Hematopoietic multipotent progenitor cell treated with erythropoietin and hydrocortisone succinate and interleukin-3 and kit ligand, for 8 days (in vitro differentiated cells): ENCODE results near the gene PANK2.
"Not testable (repeated sequence)": the region's sequence is repeated elsewhere in the genome, so short reads cannot be mapped to it uniquely, and the experiment has no call there.

ENCODE experiments used
- DNase-seq: peaks from one replicate; pipeline ENCODE4 v3.0.0-alpha.2; 2015

The PANK2 gene

GRCh38 chr20:3901706-3902440 lies 12.7 kb downstream of the PANK2 start:
- DNase-seq = no peak

- DNase-seq = no peak
These were observed 13.3 kb downstream of the PANK2 start for GRCh38 chr20:3902446-3902845.

DNA sequence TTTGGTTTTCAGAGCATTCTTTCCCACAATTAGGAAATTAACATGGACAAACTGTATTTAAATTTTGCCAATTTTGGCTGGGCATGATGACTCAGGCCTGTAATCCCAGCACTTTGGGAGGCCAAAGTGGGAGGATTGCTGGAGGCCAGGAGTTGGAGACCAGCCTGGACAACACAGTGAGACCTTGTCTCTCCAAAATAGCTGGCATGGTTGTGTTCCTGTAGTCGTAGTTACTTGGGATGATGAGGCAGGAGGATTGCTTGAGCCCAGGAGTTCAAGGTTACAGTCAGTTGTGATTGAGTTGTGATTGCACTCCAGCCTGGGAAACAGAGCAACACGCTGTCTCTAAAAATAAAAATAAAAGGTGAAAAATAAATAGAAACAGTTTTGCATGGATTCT lies 15.0 kb downstream of the PANK2 start:
- DNase-seq = no peak

DNA sequence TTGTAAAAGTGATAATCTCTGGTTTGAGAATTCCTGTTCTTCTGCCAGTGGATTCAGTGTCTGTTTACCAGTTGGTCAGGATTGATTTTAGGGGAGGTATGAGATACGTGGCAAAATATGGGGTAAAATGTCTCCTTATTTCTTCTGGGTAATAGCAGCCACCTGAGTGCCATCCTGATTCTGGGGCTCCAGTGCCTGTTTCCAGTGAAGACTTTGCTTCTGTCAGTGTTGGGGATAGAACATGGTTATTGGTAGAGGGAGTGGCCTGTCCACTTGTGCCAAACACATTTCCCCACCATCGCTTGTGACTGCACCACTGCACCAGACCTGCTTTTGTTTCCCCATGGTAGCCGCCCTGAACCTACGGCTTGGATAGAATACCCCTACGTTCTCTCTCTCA lies 15.7 kb downstream of the PANK2 start:
- no peak for DNase-seq

DNA sequence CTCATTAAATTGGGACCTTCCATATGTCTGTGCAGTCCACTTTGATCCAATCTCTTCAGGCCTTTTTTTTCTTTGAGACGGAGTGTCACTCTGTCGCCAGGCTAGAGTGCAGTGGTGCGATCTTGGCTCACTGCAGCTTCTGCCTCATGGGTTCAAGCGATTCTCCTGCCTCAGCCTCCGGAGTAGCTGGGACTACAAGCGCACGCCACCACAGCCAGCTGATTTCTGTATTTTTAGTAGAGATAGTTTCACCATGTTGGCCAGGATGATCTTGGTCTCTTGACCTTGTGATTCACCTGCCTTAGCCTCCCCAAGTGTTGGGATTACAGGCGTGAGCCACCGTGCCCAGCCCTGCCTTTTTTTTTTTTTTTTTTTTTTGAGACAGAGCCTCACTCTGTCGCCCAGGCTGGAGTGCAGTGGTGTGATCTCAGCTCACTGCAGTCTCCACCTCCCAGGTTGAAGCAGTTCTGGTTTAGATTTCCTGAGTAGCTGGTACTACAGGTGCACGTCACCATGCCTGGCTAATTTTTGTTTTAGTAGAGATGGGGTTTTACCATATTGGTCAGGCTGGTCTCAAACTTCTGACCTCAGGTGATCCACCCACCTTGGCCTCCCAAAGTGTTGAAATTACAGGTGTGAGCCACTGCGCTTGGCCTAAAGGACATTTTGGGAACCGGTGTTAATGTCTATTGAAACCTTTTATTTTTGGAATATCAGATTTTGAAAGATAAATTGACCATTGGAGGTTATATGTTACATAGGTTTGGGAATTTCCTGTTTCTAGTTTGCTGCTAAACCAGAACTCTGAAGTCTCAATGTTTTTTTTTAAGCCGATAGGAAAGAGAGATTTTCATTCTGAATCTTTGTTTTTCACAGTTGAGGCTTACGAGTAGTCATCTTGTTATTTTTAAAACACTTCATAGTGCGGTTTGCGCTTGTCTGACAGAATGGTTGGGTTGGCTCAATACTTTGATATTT lies 17.8 kb downstream of the PANK2 start:
- DNase-seq = not testable (repeated sequence)

GRCh38 chr20:3908667-3909066 lies 19.5 kb downstream of the PANK2 start:
- DNase-seq = no peak

DNA sequence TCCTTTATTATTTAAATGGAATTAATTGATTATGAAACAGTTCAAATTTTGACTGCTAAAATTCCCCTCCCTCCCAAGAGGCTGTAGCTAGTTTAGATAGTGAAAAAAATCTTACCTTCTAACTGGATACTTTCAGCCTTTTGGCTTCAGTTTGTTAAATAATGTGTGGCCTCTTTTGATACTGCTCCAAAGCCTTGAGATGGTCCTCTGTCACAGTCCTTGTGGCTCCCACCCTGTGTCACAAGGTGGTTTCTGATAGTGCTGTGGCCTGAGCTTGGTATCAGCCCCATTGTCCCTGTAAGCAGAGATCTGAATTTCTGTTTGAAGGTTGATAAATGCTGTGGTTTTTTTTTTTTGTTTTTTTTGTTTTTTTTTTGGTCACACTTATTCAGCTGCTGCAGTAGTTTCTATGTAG lies 20.8 kb downstream of the PANK2 start:
- peak; percentile 100 for DNase-seq

DNA sequence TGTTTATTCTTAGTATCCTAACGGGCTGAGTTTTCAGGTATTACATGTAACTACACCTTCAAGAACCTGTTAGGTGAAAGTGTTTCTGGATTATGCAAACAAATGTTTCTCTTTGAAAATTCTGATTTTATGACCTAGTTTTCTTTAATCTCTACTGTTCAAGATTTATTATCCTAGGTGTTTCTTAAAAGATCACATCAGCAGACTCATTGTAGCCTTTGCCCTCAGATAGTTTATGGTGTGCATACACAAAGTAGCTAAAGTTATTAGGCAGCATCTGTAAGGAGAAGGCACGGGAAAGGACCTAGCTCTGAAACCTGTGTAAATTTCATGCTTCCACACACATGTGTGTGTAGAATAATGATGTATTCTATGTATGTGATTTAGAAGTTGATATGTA lies 21.7 kb downstream of the PANK2 start:
- DNase-seq = no peak

DNA sequence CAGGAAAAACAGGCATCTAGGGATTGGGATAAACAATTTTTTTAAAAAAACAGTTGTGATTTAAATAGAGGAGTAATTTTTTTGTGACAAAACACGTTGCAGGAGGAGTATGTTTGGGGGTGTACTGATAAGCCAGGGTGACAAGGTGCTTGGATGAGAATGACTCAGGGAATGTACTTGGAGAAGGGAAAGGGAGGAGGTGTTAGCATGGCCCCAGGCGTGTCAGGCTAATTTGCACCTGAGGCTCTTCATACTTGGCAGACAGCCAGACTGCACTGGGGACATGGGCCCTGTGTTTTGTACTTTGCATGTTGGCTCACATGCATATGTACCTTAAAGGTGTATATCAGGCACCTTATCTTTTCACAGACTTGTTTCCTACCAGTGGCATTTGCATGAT lies 22.8 kb downstream of the PANK2 start:
- peak; percentile 53 for DNase-seq

DNA sequence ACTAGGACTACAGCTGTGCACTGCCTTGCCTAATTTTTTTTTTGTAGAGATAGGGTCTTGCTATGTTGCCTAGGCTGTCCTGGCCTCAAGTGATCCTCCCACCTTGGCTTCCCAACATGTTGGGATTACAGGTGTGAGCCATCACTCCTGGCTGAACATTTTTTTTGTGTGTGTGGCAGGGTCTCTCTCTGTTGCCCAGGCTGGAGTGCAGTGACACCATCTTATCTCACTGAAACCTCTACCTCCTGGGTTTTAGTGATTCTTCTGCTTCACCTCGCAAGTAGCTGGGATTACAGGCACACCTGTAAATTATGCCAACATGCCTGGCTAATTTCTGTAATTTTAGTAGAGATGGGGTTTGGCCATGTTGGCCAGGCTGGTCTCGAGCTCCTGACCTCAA lies 25.3 kb downstream of the PANK2 start:
- DNase-seq = no peak

DNA sequence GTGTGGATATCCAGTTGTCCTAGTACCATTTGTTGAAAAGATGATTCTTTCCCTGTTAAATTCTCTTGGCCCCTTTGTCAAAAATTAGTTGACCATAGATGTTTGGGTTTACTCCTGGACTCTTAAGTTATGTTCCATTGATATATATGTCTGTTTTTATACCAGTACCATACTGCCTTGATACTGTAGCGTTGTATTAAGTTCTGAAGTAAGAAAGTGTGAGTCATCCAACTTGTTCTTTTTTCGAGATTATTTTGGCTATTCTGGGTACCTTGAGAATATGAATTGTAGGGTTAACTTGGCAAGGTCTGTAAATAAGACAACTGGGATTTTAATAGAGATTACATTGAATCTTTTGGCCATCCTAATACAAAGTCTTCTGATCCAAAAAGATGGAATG lies 26.5 kb downstream of the PANK2 start:
- no peak for DNase-seq

DNA sequence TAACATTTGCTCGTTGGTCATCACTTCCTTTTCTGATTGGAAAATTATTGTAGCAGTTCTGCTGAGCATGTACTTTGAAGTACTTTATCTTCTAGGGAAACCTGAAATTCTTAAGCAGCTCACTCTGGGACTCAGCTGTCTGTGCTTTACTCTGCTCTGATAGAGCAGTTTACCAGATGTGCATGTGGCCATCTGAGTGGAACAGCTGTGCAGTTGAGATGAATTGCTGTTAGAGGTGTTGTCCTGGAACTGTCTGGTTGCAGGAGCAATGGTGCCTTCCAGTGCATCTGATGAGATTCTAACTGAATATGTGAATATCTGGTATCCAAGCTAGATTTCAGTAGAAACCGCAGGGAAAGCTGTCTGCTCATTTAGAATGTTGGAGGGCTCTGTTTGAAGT lies 27.2 kb downstream of the PANK2 start:
- peak; percentile 65 for DNase-seq

DNA sequence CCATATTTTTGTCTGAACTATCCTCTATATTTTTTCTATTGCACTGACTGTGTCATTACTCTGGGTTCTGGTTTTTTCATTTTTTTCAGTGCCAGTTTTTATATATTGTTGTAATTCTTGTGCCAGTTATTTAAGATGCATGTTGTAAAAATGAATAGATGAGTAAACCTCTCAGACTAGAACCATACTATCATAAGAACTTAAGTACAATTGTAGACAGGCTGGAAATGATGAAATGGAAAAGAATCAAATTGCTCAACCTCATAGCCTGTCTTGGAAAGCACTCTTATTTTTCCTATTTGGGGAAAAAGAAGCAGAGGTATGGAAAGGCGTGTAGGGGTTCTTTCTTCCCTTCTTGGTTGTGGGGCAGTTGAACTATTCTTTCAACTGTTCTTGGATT lies 30.2 kb downstream of the PANK2 start:
- no peak for DNase-seq

DNA sequence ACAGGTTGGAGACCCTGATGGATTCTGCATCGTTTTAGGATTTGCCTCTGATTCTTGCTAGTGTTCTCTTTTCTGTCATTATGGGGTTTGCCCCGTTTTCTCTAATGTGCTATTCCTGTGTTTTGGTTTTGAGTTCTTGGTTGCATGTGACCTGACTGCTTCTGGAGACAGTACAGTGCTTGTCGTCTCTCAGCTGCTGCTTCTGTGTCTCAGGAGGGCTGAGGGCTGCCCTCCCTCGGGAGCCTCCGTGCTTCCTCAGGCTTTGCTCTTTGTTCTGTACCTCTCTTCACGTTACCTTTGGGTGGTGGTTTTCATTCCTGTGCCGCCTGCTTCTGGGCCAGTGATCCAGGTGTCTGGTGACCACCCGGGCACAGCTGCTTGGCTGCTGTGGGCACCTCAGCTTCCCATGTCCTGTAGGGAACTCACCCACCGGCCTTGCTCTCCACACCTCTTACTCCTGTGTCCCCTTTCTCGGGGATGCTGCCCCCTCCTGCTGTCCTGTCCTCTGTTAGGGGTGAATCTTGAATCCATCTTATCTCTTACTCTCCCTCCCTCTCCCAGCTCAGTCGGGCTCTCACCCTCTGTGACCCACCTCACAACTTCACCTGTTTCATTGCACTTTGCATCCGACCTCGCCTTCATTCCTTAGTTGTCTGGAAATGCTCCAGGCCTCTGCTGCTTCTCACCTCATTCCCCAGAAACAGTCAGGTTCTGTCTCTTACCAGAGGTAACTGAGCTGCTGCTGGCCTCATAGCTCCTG lies 33.2 kb downstream of the PANK2 start:
- no peak for DNase-seq

GRCh38 chr20:3922983-3923339 lies 33.8 kb downstream of the PANK2 start:
- DNase-seq = no peak

DNA sequence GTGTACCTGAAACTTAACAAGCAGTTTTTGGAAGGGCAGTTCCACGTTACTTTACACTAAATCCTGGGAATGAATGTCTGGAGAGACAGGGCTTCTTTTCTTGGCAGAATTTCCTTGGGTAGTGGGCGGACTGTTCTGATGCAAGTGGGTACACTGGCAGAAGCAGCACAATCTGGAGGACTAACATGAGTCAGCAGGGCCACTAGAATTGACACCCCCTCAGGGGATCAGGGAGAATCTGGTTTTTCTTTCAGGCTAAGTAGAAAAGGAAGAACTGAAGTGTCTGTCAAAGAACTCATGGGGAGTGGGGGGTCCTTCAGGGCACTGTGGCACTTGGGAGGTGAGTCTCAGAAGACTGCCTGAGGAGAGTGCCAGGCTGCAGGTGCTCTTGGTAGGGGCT lies 34.6 kb downstream of the PANK2 start:
- peak; percentile 47 for DNase-seq

- DNase-seq = peak; percentile 88
These were observed 35.3 kb downstream of the PANK2 start for GRCh38 chr20:3924304-3925112.

DNA sequence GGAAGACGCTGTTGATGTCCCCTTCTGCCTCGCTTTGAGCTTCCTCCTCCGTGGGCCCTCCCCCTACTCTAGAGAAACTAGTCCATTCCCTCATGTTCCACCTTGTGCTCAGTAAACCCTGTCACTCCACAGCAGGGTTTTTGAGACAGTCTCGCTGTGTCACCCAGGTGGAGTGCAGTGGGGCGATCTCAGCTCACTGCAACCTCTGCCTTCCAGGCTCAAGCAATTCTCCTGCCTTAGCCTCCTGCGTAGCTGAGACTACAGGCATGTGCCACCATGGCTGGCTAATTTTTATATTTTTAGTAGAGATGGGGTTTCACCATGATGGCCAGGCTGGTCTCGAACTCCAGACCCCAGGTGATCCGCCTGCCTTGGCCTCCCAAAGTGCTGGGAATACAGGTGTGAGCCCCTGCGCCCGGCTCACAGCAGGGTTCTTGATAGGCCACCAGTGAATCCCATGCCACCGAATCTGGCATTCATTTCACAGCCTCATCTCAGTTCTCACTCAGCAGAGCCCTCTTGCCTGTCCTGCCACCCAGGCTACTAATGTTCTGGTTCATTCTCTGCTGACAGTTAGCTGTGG lies 36.0 kb downstream of the PANK2 start:
- DNase-seq = no peak

DNA sequence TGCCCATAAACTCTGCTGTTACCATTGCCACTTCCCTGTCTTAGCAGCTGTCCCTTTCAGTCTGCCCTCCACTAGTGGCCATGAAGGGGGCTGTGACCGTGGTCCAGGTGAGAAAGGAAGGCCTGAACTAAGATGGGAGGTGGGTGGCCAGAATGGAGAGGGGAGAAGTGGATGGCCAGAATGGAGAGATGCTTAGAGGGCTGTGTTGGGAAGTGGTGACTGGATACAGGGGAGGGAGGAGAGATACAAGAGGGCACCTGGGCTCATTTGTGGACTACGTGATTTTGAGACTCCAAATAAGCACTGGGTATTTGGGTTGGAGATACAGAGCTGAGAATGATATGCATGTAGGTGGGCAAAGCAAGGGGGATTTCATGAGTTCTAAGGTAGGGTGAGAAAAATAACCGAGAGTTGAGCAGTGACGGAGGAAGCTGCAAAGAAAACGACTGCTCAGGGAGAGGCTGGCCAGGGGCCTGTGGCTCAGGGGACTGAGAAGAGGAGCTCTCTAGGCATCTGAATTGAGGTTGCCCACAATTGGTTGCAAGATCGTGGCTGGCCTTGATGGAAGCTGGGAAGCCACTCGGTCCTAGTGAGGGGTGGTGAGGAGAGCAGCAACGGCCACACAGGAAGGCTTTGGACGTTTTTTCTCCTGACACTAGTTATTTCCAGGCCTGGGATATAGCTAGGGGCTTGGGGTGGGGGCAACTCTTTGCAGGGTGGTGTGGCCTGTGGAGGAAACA lies 36.9 kb downstream of the PANK2 start:
- DNase-seq = no peak

- DNase-seq = peak; percentile 55
These were observed 38.5 kb downstream of the PANK2 start for GRCh38 chr20:3927486-3928291.

DNA sequence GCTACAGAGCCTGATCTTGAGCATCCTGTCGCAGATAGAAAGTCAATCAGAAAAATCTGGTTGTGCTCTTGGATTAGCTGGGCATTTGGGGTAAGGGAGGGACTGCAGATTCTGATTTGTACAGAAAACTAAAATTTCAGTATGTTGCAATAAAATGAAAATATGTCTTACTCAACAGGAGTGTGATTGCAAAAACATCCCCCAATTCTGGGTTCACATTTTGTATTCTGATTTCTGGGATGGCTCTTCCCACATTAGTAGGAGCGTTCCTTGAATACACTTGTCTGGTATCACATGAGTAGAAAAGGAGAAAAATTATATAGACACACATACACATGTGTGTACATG lies 40.5 kb downstream of the PANK2 start:
- DNase-seq = no peak
